HFFc6 (cell line): Measurements from ENCODE around the gene SCG3. TPM values are rescaled to one million over a fixed set of nuclear protein-coding genes. Genes with fewer than 3 reads are reported as not detected.
A peak's percentile ranks its signal among the peaks of the same experiment; 100 is the strongest.

Experiments
- DNase-seq: peaks from one replicate; pipeline ENCODE4 v3.0.0-alpha.2; 2018
- H3K27ac Mint-ChIP-seq: 2 replicates; pipeline ENCODE4 v1.8.0; 2020; ENCODE audit warnings: mild to moderate bottlenecking, mixed read lengths
- H3K27me3 Mint-ChIP-seq: 2 replicates; pipeline ENCODE4 v1.8.0; 2021; ENCODE audit warnings: mild to moderate bottlenecking, moderate library complexity, mixed read lengths; ENCODE audit not compliant: insufficient read depth
- H3K36me3 Mint-ChIP-seq: 2 replicates; pipeline ENCODE4 v1.8.0; 2021; ENCODE audit warnings: low read depth, mixed read lengths
- H3K4me1 Mint-ChIP-seq: 2 replicates; pipeline ENCODE4 v1.8.0; 2020; ENCODE audit warnings: low read depth, mixed read lengths
- H3K4me3 Mint-ChIP-seq: 2 replicates; pipeline ENCODE4 v1.8.0; 2020; ENCODE audit warnings: mild to moderate bottlenecking, moderate library complexity, mixed read lengths
- H3K9me3 Mint-ChIP-seq: 2 replicates; pipeline ENCODE4 v1.8.0; 2020; ENCODE audit warnings: mild to moderate bottlenecking, mixed read lengths
- total RNA-seq, 6 experiments: library from RNA; stranded (reverse); fragmentation: NEBNext Ultra II Directional; extraction: Animal tissue kit (Norgen Biotek cat#: 25700); gene quantifications; 2 replicates in 1 of 6; 3 replicates in 5 of 6; pipeline ENCODE4 v1.2.3, GENCODE V29; 2021
- TF ChIP-seq, protein P1 (sequence below): fragments of 200-600 bp; sonication (generic); IDR thresholded peaks from 2 replicates; pipeline ENCODE4 v1.5.0; 2021; ENCODE audit warnings: antibody characterized with exemption, mild to moderate bottlenecking

SCG3 gene
- total RNA-seq, 6 experiments from 2014 or later, result not detected

GRCh38 chr15:51739061-51739712 is 57.9 kb downstream of the SCG3 start:
- no peaks in the 10 kb centered on the region for H3K9me3 Mint-ChIP-seq
- no peak overlapping the region for H3K27ac Mint-ChIP-seq
- H3K27me3 Mint-ChIP-seq, result peaks cover 2% of the 10 kb centered on the region; the same call in 1 of the 2 replicates
- no peak for DNase-seq
- H3K36me3 Mint-ChIP-seq, result no peaks in the 10 kb centered on the region
- no peak overlapping the region for H3K4me3 Mint-ChIP-seq
- H3K4me1 Mint-ChIP-seq, result peaks cover 33% of the 10 kb centered on the region
- TF ChIP-seq, protein P1, sequence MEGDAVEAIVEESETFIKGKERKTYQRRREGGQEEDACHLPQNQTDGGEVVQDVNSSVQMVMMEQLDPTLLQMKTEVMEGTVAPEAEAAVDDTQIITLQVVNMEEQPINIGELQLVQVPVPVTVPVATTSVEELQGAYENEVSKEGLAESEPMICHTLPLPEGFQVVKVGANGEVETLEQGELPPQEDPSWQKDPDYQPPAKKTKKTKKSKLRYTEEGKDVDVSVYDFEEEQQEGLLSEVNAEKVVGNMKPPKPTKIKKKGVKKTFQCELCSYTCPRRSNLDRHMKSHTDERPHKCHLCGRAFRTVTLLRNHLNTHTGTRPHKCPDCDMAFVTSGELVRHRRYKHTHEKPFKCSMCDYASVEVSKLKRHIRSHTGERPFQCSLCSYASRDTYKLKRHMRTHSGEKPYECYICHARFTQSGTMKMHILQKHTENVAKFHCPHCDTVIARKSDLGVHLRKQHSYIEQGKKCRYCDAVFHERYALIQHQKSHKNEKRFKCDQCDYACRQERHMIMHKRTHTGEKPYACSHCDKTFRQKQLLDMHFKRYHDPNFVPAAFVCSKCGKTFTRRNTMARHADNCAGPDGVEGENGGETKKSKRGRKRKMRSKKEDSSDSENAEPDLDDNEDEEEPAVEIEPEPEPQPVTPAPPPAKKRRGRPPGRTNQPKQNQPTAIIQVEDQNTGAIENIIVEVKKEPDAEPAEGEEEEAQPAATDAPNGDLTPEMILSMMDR, result no peak

- Mint-ChIP-seq H3K4me3 (no peak overlapping the region), H3K4me1 (peaks cover 19% of the 10 kb centered on the region), H3K9me3 (no peaks in the 10 kb centered on the region), H3K27me3 (peaks cover 23% of the 10 kb centered on the region), H3K36me3 (no peaks in the 10 kb centered on the region), H3K27ac (no peak overlapping the region)
- TF ChIP-seq, protein P1, result no peak
- DNase-seq, result no peak
These were observed 68.0 kb downstream of the SCG3 start for GRCh38 chr15:51749307-51749706.

DNA sequence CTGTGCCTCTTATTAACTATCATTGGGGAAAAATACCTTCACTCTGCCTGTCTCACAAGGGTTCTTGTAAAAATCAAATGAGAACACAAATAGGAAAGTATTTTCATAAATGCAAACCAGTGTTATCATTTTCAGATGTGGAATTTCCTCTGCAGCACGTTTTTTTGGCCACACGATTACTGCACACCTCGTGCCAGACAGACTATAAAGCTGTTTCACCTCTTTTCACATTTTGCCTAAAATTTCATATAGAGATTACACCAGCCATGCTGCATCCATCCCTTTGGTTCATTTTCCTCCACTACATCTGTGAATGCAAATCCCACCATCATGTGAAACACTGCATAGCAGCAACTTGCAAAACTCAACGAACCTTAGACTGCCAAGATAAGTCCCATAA is 68.9 kb downstream of the SCG3 start:
- no peaks in the 10 kb centered on the region; the same call in 1 of the 2 replicates for H3K36me3 Mint-ChIP-seq
- DNase-seq, result no peak
- no peak overlapping the region for H3K4me3 Mint-ChIP-seq
- no peak overlapping the region for H3K27ac Mint-ChIP-seq
- no peaks in the 10 kb centered on the region for H3K9me3 Mint-ChIP-seq
- TF ChIP-seq, protein P1, result no peak
- H3K4me1 Mint-ChIP-seq, result peaks cover 19% of the 10 kb centered on the region
- H3K27me3 Mint-ChIP-seq, result peaks cover 20% of the 10 kb centered on the region

DNA sequence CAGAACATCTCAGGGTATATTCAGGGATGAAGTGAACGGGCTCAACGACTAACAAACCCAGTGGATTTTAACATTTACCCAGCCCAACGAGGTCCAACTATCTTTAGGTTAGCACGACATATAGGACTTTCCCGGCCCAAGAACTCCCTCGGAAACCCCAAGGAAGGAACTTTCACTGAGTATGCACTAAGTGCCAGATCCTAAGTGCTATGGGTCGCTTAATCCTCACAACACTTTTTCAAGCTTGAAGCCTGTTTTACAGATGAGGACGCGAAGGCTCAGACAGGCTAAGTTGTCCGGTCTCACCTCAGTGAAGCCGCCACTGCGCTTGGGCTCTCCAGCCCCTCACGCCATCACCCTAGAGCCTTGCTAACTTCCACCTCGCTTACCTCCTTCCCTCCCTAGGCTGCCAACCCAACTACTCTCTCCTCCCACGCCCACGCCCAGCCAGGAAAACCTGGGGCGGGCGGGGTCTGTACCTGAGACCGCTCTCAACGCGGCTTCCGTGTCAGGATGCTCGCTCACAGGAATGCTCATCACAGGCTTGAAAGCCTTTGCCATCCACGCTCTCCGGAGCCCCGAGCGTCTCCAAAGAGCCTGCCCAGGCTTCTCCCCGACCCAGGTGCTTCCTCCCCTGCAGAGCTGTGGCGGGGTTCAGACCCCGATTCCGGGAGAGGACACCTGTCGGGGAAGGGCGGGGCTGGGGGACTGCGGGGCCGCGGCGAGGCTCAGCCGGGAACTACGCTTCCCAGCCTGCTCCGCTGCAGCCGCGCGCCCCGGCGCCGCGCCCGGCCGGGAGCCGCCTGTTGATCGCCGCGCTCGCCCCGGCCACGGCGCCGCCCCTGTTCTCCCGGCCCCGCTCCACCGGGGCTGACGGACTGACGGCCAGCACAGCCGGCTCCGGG is 69.7 kb downstream of the SCG3 start, which contains the start of gene TMOD2:
Gene TMOD2, plus strand, starts transcription at position 806 of the 905 bp plus-strand sequence. CDS start 14,845 bp downstream, outside the sequence.
- Mint-ChIP-seq H3K9me3 (no peaks in the 10 kb centered on the region), H3K27ac (no peak within 1 kb of the TSS), H3K27me3 (peaks cover 20% of the 10 kb centered on the region), H3K4me1 (peaks cover 19% of the 10 kb centered on the region), H3K36me3 (no peaks in the 10 kb centered on the region; the same call in 1 of the 2 replicates), H3K4me3 (peak within 1 kb of the TSS; percentile 89)
- TF ChIP-seq, protein P1, result no peak
- DNase-seq, result no peak

DNA sequence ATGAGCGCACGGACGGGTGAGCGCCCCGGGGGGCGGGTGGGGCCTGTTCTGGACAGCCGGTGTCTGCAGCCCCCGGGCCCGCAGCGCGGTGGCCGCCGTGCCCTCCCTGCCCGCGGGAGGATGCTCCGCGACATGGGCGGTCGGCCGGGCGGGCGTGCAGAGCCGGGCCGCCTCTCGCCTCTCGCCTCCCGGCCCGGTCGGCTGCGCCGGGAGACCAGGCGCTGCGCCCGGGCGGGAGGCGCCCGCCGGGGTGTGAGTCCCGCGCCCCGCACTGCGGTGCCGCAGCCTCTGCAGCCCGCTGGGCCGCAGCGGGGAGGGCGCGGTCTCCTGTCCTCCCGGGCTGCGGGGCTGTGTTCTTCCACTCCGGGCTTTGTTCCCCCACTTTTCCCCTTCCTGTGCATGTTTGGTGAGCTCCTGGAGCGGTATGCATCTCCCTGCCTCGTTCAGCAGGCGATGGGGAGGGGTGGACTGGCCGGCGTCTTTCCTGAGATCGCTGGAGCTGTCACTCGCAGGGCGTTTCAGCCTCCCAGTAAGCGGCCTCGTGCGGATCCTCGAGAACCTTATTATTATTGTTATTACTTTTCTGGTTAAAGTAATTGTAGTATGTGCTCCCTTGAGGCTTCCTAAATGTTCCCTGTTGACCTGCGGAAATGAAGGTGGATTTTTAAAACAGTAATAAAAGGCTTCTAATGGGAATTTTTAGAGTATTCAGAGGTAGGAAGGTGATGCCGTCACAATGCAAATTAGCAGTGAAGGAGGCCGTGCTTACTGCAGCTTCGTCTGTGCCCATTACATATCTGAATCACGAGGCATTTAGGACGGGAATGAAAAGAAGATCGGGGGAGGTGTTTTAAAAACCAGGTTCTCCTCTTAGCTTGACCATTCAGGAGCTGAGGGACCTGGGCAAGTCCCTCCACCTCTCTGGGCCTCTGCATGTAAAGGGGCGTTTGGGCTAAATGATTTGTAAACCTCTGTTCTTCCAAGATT is 70.7 kb downstream of the SCG3 start:
- Mint-ChIP-seq H3K27me3 (peaks cover 18% of the 10 kb centered on the region), H3K9me3 (no peaks in the 10 kb centered on the region), H3K27ac (no peak overlapping the region), H3K4me3 (peak overlapping the region; percentile 89), H3K4me1 (peaks cover 19% of the 10 kb centered on the region), H3K36me3 (no peaks in the 10 kb centered on the region; the same call in 1 of the 2 replicates)
- DNase-seq, result no peak
- TF ChIP-seq, protein P1, result no peak
